Measurements from ENCODE around the gene ABCC6. TPM values are rescaled to one million over a fixed set of nuclear protein-coding genes. Genes with fewer than 3 reads are reported as not detected.
"Not testable (repeated sequence)": the region's sequence is repeated elsewhere in the genome, so short reads cannot be mapped to it uniquely, and the experiment has no call there.

ABCC6 gene
- total RNA-seq, 1 donor from 2014 or later = 0.13 TPM

DNA sequence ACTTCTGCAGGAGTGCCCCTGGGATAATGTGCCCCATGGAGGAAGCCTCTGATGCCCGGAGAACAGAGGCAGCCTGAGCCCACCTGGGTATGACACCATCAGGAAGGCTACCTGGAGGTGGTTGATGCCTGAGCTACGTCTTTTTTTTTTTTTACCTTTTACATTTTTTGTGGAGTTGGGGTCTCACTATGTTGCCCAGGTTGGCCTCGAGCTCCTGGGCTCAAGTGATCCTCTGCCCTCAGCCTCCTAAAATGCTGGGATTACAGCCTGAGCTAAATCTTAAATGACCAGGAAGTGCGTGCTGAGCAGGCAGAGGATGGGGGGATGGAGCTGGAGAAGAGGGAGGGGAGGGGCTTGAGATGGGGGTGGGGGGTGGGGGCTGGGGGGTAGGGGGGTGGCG is 32.7 kb downstream of the ABCC6 start:
- no peak for DNase-seq (ENCODE audit: low read depth in 2 of 2)

DNA sequence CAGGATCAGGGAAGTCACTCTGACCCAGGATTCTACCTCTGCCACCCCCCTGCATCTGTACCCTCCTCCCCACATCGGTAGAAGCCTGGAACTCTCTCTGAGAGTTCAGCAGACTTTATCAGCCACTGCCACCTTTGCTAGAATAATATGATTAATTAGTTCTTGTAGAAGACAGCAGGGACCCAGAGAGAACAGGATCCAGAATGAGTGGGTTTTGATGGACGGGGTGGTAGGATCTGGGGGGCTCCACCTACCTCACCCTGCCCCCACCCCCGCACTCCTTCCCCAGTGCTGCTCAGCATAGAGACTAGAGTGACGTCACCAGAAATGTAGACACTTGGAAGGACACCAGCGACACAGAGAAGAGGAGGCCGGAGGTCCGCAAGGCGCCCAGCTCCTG is 33.5 kb downstream of the ABCC6 start:
- no peak for DNase-seq (ENCODE audit: low read depth in 2 of 2)

DNA sequence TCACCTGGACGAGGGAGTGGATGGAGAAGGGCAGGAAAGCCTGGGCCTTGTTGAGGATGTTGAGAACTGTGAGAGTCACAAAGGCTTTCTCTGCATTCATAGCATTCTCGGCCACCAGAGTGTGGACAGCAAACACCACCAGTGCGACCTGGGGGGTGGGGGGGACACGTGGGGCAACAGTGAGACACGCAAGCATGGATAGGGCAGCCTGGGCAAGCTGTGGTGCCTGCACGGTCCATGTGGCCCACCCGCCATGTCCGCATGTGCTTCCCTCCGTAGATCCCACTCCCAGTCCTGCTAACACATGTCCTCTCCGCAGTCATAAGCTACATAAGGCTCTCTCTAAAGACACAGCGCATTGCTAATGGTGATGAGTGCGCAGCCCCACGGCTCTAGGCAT is 34.5 kb downstream of the ABCC6 start:
- no peak for DNase-seq (ENCODE audit: low read depth in 2 of 2)

DNA sequence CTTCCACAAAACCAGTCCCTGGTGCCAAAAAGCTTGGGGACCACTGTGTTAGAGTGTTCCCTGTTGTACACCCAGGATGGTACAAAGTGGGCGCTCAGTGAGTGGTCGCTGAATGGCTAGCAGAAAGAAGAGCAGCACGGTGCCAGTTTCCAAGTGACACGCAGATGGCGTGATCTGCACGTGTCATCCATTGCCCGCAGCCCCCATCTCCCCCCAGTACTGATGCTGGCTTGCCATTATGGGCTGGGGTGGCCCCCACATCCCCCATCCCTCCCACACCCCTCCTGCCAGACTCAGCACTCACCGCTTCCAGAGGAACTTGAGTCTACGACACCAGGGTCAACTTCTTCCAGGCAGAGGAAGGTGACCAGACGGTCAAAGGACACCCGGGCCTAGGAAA is 36.5 kb downstream of the ABCC6 start:
- DNase-seq (ENCODE audit: low read depth in 2 of 2) = no peak

DNA sequence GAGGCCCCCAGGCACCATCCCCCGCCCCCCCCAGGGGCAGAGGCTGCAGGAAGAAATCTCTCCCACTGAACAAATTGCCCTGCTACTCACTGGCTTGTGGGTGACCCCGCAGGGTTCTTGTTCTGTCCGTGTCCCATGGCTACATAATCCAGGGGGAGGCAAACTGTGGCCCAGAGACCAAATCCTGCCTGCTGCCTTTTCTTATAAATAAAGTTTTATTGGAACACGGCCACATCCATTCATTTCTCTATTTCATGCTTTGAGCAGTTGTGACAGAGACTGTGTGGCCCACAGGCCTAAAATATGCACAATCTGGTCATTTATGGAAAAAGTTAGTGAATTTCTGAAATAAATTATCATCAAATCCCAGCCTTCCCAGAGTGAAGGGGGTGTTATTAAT is 38.2 kb downstream of the ABCC6 start:
- no peak for DNase-seq (ENCODE audit: low read depth in 2 of 2)

GRCh38 chr16:16184594-16184993 is 38.7 kb downstream of the ABCC6 start:
- DNase-seq (ENCODE audit: low read depth in 2 of 2) = no peak

- no peak for DNase-seq (ENCODE audit: low read depth in 2 of 2)
Measured at GRCh38 chr16:16183562-16183961, 39.7 kb downstream of the ABCC6 start.

- DNase-seq (ENCODE audit: low read depth in 2 of 2) = no peak
Measured at GRCh38 chr16:16182918-16183317, 40.4 kb downstream of the ABCC6 start.

- not testable (repeated sequence) for DNase-seq (ENCODE audit: low read depth in 2 of 2)
Measured at GRCh38 chr16:16181748-16182147, 41.5 kb downstream of the ABCC6 start.

- DNase-seq (ENCODE audit: low read depth in 2 of 2) = no peak
Measured at GRCh38 chr16:16178455-16179162, 44.7 kb downstream of the ABCC6 start.

DNA sequence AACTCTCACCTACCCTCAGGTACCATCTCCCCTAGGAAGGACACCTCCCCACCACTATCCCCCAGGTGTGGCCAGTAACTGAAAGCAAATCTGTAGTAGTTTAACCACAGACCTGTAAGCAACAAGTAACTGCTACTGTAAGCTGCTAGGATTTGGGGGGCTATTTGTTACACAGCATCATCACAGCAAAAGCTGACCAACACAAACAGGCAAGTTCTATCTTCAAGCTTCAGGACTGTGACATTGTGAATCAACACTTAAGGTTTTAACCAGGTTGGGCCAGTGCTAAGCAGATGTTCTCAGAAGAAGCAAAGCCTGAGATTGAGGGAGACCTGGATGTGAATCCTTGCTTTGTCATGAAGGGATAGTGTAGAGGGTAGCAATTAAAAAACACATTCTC is 47.0 kb downstream of the ABCC6 start:
- DNase-seq (ENCODE audit: low read depth in 2 of 2) = no peak

- DNase-seq (ENCODE audit: low read depth in 2 of 2) = no peak
Measured at GRCh38 chr16:16175296-16175695, 48.0 kb downstream of the ABCC6 start.

- no peak for DNase-seq (ENCODE audit: low read depth in 2 of 2)
Measured at GRCh38 chr16:16172991-16173390, 50.3 kb downstream of the ABCC6 start.

DNA sequence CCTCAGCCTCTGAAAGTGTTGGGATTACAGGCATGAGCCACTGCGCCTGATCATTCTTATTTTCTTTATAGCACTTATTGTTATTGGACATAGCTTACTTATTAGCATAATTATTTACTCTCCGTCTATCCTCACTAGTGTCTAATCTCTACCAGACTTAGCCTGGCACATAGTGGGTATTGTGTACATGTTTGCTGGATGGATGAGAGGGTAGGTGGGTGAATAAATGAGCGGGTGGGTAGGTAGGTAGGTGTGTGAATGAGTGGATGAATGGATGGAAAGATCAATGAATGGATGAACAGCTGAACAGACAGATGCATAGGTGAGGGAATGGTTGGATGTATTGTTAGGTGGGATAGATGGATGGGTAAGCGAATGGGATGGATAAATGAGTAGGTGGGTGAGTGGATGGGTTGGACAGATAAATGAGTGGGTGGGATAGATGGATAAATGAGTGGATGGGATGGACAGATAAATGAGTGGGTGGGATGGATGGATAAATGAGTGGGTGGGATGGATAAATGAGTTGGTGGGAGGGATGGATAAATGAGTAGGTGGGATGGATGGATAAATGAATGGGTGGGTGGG is 51.9 kb downstream of the ABCC6 start:
- no peak for DNase-seq (ENCODE audit: low read depth in 2 of 2)

GRCh38 chr16:16169615-16170014 is 53.7 kb downstream of the ABCC6 start:
- DNase-seq (ENCODE audit: low read depth in 2 of 2) = no peak

DNA sequence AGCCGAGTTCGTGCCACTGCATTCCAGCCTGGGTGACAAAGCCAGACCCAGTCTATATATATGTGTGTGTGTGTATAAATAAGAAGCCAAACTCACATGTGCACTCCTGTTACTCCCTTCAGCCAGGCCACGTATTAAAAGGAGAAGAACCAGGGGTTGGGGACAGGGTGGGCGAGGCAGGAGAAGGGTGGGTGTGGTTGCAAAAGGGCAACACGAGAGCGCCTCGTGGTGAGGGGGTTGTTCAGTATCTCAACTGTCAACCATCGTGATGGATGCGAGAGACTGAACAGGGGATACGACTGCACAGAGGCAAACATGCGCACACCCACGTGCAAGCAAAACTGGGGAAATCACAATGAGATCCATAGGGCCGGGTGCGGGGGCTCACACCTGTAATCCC is 54.9 kb downstream of the ABCC6 start:
- DNase-seq (ENCODE audit: low read depth in 2 of 2) = no peak

DNA sequence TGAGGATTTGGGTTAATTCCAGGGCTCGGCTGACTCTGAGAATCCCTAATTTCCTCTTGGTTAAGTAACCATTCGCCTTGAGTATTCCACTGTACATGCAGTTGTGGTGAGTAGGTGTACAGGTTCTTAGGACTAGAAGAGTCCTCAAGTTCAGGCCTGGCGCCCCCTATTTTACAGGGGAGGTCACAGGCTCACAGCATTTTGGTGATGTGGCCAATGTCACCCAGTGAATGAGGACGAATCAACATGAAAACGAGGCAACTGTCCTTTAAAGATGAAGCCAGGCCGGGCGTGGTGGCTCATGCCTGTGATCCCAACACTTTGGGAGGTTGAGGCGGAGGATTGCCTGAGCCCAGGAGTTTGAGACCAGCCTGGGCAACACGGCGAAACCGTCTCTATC is 55.4 kb downstream of the ABCC6 start:
- no peak for DNase-seq (ENCODE audit: low read depth in 2 of 2)

- DNase-seq (ENCODE audit: low read depth in 2 of 2) = no peak
Measured at GRCh38 chr16:16166949-16167348, 56.3 kb downstream of the ABCC6 start.

- no peak for DNase-seq (ENCODE audit: low read depth in 2 of 2)
Measured at GRCh38 chr16:16166085-16166484, 57.2 kb downstream of the ABCC6 start.

GRCh38 chr16:16164243-16164642 is 59.1 kb downstream of the ABCC6 start:
- no peak for DNase-seq (ENCODE audit: low read depth in 2 of 2)

DNA sequence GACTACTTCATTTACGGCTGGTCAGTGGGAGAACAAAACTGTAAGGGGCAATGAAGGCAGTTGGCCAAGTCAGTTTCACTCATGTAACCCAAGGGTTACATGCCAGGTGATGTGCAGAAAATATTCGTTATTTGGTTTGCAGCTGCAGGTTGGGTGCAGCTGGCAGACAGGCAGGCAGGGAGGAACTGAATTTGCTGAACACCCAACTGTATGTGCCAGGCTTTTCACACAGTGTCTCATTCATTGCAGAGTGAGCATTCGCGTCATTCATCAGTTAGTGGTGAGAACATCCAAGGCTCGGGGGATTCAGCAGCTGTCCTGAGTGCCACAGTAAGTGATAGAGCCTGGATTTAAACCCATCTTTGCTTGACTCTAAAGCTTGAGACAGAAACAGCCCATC is 59.7 kb downstream of the ABCC6 start:
- DNase-seq (ENCODE audit: low read depth in 2 of 2) = no peak

GRCh38 chr16:16163109-16163508 is 60.2 kb downstream of the ABCC6 start:
- DNase-seq (ENCODE audit: low read depth in 2 of 2) = no peak

GRCh38 chr16:16162591-16162990 is 60.7 kb downstream of the ABCC6 start:
- DNase-seq (ENCODE audit: low read depth in 2 of 2) = no peak

GRCh38 chr16:16161840-16162239 is 61.5 kb downstream of the ABCC6 start:
- DNase-seq (ENCODE audit: low read depth in 2 of 2) = not testable (repeated sequence)
